Amygdala (tissue), 56 donors: ENCODE results near the gene OGFOD3.
A peak's percentile ranks its signal among the peaks of the same experiment; 100 is the strongest.
"Not testable (repeated sequence)": the region's sequence is repeated elsewhere in the genome, so short reads cannot be mapped to it uniquely, and the experiment has no call there.

ENCODE experiments used
- DNase-seq, 56 donors: peaks; one replicate each; lab custom pipeline; 2025; lab: John Stamatoyannopoulos, UW

OGFOD3 gene

DNA sequence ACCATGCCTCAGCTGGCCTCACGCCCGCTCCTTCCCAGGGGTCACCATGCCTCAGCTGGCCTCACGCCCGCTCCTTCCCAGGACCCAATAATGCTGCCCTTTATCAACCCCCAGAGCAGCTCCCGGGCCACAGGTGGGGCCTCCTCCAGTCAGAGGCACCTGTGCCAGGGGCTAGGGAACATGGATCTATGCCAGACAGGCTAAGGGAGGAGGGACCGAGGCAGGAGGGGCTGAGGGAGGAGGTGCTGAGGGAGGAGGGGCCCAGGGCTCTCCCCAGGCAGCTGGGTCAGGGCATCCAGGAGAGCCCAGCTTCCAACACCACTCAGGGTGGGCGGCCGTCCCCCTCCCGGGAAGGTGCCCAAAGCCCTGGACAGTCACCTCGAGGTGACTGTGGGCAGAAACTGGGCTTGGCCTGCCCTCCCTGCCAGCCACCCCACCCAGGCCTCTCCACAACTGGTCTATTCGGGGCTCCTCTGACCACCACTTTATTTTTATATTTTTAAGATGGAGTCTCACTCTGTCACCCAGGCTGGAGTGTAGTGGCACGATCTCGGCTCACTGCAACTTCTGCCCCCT lies 27.4 kb downstream of the OGFOD3 start:
- DNase-seq, result no peak

DNA sequence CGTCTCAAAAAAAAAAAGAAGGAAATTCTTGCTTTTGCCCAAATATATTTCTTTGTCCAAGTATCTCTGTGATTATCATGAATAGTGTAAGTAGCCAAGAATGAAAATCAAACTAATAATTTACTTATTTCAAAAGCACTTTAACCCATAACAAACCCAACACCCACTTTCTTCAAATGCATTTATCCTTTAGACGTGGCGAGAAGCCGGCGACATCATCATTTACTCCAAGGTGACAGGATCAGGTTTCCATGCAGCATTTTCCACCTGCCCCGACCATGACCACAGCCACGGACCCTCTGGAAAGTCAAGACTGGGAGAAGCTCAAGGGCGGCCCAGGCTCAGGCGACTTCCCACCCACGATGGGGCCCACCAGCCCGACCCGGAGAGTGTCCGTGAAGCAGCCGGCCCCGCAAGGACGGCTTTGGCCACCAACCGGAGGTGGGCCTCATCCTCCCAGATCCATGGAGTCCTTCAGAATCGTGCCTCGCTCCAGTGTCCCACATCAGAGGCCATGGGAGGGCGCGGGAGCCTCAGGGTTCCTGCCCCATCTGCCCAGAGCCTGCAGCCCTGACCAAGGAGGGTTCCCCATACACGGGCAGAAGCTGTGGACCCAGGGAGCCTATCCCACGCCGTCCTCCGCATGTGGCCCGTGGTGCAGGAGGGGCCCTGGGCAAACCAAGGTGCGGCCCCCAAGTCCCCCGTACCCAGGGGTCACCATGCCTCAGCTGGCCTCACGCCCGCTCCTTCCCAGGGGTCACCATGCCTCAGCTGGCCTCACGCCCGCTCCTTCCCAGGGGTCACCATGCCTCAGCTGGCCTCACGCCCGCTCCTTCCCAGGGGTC lies 28.1 kb downstream of the OGFOD3 start:
- DNase-seq, result no peak

DNA sequence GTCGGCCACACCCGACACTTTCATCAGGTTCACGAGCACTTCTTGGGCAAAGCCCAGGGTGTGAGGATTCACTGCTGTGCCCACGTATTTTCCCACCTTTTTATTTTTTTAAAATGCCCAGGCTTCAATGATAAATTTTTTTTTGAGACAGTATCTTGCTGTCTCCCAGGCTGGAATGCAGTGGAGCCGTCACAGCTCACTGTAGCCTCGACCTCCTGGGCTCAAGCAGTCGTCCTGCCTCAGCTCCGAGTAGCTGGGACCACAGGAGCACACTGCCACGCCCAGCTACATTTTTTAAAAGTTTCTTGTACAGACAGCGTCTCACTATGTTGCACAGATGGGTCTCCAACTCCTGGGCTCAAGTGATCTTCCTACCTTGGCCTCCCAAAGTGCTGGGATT lies 29.0 kb downstream of the OGFOD3 start:
- DNase-seq, result no peak

- no peak for DNase-seq
Observed at GRCh38 chr17:82388922-82389283, 29.5 kb downstream of the OGFOD3 start.

GRCh38 chr17:82388223-82388921 lies 30.0 kb downstream of the OGFOD3 start:
- no peak for DNase-seq

DNA sequence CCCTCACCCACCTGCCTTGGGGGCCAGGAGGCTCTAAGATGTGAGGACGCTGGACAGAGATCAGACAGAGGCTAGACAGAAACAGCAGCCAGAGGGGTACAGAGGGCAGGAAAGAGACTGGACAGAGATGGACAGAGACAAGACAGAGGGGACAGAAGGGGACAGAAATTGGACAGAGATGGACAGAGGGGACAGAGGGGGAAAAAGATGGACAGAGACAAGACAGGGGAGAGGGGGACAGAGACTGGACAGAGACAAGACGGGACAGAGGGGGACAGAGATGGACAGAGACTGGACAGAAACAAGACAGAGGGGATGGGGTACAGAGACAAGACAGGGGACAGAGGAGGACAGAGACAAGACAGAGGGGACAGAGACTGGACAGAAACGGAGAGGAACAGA lies 30.7 kb downstream of the OGFOD3 start:
- DNase-seq, result no peak

GRCh38 chr17:82386881-82387704 lies 31.3 kb downstream of the OGFOD3 start:
- DNase-seq, result no peak

GRCh38 chr17:82386255-82386831 lies 32.0 kb downstream of the OGFOD3 start:
- DNase-seq, result no peak

DNA sequence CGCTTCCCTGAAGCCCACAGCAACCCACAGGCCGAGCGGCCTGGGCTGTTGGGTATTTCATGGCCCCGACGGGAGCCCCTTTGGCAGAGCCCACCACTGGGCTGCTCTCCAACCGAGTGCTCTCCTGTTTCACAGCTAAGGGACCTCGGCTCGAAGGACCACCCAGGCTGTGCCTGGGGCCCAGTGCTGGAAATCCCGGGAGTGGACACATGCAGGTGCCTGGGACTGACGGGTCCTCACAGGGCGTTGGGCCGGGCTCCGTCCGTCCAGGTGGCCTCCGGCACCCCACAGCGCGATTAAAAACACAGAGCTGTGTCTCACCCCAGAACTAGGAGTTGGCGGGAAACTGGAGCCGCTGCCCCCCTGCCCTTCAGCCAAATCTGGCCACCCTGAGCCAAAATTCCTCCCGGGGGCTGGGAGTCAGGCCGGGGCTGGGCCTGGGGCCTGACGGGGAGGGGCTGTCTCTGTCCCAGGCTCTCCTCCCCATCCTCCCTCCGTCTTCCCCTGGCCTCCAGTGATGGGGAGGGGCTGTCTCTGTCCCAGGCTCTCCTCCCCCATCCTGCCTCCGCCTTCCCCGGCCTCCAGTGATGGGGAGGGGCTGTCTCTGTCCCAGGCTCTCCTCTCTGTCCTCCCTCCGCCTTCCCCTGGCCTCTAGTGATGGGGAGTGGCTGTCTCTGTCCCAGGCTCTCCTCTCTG lies 32.7 kb downstream of the OGFOD3 start:
- DNase-seq, result no peak

GRCh38 chr17:82384730-82385481 lies 33.5 kb downstream of the OGFOD3 start:
- peak in 2 of 56 donors; percentile 7 to 29 for DNase-seq

GRCh38 chr17:82384051-82384729 lies 34.2 kb downstream of the OGFOD3 start:
- no peak for DNase-seq

- DNase-seq, result no peak
Observed at GRCh38 chr17:82383411-82383810, 35.0 kb downstream of the OGFOD3 start.

- DNase-seq, result no peak
Observed at GRCh38 chr17:82382933-82383255, 35.5 kb downstream of the OGFOD3 start.

DNA sequence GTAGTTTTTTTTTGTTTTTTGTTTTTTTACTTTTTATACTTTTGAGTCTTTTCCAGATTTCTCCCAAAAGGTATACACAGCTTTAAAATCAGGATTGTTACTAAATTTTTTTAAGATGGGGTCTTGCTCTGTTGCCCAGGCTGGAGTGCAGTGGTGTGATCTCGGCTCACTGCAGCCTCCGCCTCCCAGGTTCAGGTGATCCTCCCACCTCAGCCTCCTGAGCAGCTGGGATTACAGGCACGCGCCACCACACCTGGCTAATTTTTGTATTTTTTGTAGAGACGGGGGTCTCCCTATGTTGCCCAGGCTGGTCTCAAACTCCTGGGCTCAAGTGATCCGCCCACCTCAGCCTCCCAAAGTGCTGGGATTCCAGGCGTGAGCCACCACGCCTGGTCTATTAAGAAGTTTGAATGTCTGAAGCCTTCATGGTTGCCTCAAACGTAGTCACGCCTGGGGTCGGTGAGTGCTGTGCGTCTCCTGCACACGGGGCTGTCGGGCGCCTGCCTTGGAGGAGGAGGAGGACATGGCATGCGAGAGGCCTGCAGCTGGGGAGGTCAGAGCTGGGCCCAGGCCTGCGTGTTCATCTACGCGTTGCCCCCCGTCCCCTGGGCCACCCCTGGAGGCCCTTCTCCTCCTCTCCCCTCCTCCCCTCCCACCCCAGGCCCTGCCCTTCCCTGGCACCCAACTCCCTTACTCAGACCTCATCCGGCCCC lies 36.0 kb downstream of the OGFOD3 start:
- DNase-seq, result not testable (repeated sequence)

- DNase-seq, result peak in 1 of 56 donors; percentile 35
Observed at GRCh38 chr17:82381703-82382009, 36.7 kb downstream of the OGFOD3 start.

- DNase-seq, result no peak
Observed at GRCh38 chr17:82380860-82381702, 37.3 kb downstream of the OGFOD3 start.

DNA sequence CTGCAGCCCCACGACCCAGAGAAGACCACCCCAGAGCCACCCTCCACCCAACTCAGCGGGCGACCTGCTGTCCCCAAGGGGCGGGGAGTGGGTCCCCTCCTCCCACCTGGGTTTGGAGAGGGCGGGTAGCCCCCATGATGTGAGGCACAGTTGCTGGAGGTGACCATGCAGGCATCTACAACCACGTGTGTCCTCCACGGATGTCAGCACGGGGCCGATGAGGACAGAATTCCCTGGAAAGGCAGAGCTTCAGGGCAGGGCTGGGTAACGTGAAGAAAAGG lies 39.7 kb downstream of the OGFOD3 start:
- DNase-seq, result no peak
